CD4-positive, alpha-beta T cell treated with Interferon gamma for 1 hour (primary cell): ENCODE results near the gene SPPL3.
"Not testable (repeated sequence)": the region's sequence is repeated elsewhere in the genome, so short reads cannot be mapped to it uniquely, and the experiment has no call there.

Experiments
- DNase-seq: peaks from one replicate; pipeline ENCODE4 v3.0.0-alpha.2; 2020

SPPL3 gene

GRCh38 chr12:120904197-120904773 is at the start of gene SPPL3:
TSS of gene SPPL3 (minus strand) at chr12:120904358. CDS start at chr12:120903867, 491 bp downstream.
- DNase-seq, result peak; percentile 88

GRCh38 chr12:120950807-120951206 is 46.6 kb upstream of the SPPL3 start:
- no peak for DNase-seq

- DNase-seq, result not testable (repeated sequence)
These were observed 46.2 kb upstream of the SPPL3 start for GRCh38 chr12:120950260-120950799.

- not testable (repeated sequence) for DNase-seq
These were observed 41.4 kb upstream of the SPPL3 start for GRCh38 chr12:120945516-120945915.

GRCh38 chr12:120944645-120945217 is 40.6 kb upstream of the SPPL3 start:
- peak; percentile 31 for DNase-seq

GRCh38 chr12:120943482-120943881 is 39.3 kb upstream of the SPPL3 start:
- DNase-seq, result no peak

- DNase-seq, result no peak
These were observed 37.8 kb upstream of the SPPL3 start for GRCh38 chr12:120941846-120942405.

- no peak for DNase-seq
These were observed 37.3 kb upstream of the SPPL3 start for GRCh38 chr12:120941412-120941811.

GRCh38 chr12:120940799-120941198 is 36.6 kb upstream of the SPPL3 start:
- no peak for DNase-seq

- no peak for DNase-seq
These were observed 35.8 kb upstream of the SPPL3 start for GRCh38 chr12:120940006-120940405.

GRCh38 chr12:120939523-120939922 is 35.4 kb upstream of the SPPL3 start:
- peak; percentile 28 for DNase-seq

GRCh38 chr12:120938496-120938895 is 34.3 kb upstream of the SPPL3 start:
- DNase-seq, result no peak

- peak; percentile 2 for DNase-seq
These were observed 32.0 kb upstream of the SPPL3 start for GRCh38 chr12:120936197-120936596.

GRCh38 chr12:120933786-120934185 is 29.6 kb upstream of the SPPL3 start:
- no peak for DNase-seq

- no peak for DNase-seq
These were observed 28.9 kb upstream of the SPPL3 start for GRCh38 chr12:120932956-120933526.

GRCh38 chr12:120932058-120932457 is 27.9 kb upstream of the SPPL3 start:
- DNase-seq, result no peak

GRCh38 chr12:120930032-120930431 is 25.9 kb upstream of the SPPL3 start:
- DNase-seq, result no peak

- no peak for DNase-seq
These were observed 24.9 kb upstream of the SPPL3 start for GRCh38 chr12:120928864-120929652.

- DNase-seq, result no peak
These were observed 21.8 kb upstream of the SPPL3 start for GRCh38 chr12:120925740-120926563.

GRCh38 chr12:120922279-120922678 is 18.1 kb upstream of the SPPL3 start:
- DNase-seq, result no peak

GRCh38 chr12:120921637-120922036 is 17.5 kb upstream of the SPPL3 start:
- no peak for DNase-seq

GRCh38 chr12:120920178-120920577 is 16.0 kb upstream of the SPPL3 start:
- no peak for DNase-seq
